ENCODE measurements around the gene DHX38.

Gene DHX38

DNA sequence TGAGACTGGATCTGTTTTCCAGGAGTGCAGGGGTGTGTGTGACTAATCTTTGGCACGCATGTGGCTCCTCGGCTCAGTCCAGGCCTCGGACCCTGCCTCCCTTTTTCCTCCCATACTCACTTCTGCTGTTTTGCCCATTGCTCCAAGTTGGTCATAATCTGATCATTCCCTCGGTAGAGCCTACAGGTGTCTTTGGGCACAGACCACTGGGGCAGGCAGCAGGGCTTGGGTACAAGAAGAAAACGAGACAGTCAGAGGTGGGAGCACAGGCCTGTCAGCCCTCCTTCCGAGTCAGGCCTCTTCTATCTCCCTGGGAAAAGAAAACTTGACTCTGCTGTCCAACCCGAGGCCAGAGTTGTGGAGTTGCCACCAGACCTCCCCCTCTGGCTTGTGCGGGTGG lies 29.8 kb downstream of the DHX38 start:
- H3K4me3 Mint-ChIP-seq = no peak overlapping the region
- no peaks in the 10 kb centered on the region for H3K36me3 Mint-ChIP-seq (ENCODE audit: low read depth)
- H3K27me3 Mint-ChIP-seq (ENCODE audit: low read depth) = no peaks in the 10 kb centered on the region
- no peak overlapping the region for H3K27ac Mint-ChIP-seq
- H3K9me3 Mint-ChIP-seq = no peaks in the 10 kb centered on the region
- H3K4me1 Mint-ChIP-seq (ENCODE audit: low read depth) = peaks cover 3% of the 10 kb centered on the region

DNA sequence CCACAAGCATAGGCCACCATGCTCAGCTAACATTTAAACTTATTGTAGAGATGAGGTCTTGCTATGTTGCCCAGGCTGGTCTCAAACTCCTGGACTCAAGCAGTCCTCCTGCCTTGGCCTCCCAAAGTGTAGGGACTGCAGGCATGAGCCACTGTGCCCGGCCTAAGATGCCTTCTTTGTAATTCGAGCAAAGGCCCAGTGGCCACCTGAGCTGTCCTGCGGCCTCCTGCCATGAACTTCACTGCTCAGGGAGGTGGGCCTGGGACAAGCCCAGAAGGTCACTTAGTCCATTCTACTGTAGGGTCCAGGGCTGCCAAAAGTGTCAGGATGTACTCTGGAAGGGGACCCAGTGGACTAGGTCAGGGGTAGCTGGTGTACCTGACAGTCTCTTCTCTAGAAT lies 30.5 kb downstream of the DHX38 start:
- peaks cover 5% of the 10 kb centered on the region for H3K27me3 Mint-ChIP-seq (ENCODE audit: low read depth)
- H3K9me3 Mint-ChIP-seq = no peaks in the 10 kb centered on the region
- no peak overlapping the region for H3K4me3 Mint-ChIP-seq
- H3K36me3 Mint-ChIP-seq (ENCODE audit: low read depth) = no peaks in the 10 kb centered on the region
- peaks cover 3% of the 10 kb centered on the region for H3K4me1 Mint-ChIP-seq (ENCODE audit: low read depth)
- no peak overlapping the region for H3K27ac Mint-ChIP-seq

DNA sequence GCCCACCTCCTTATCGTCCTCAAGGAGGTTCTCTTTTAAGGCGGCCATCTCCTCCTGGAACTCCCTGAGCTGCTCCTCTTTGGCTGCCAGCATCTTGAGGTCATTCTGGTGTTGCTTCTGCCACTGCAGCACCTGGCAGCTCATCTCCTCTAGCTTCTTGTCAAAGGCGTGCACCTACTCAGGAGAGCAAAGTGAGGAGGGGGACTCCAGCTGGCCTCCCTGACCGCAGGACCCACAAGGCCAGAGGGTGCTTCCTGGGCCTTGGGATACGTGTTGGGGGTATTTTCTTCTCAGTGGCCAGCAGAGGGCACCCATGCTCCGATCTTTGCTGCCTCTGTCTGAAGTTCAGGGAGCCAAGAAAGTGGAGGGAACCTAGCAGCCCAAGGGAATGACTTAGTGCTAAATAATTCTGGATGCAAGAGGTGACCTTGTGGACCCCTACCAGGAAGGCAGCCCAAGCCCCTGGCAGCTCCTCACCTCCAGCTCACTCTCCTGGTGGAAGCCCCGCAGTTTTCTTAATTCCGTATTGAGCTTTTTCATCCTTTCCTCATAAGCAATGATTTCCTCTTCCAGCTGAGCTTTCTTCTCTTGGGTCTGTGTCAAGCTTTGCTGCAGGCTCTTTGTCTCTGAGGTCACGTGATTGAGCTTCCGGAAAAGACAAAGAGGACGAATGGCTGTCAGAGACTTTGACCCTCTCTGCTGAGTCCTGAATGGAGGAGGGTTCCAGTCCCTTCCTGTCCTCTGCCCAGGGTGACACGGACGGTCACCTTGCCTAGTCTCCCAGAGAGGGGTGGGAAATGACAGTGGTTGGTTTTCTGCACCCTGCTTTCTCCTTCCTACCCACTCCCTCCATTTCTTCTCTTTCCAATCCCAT lies 31.4 kb downstream of the DHX38 start:
- Mint-ChIP-seq H3K4me3 (no peak overlapping the region), H3K9me3 (no peaks in the 10 kb centered on the region), H3K4me1 (ENCODE audit: low read depth) (peaks cover 3% of the 10 kb centered on the region), H3K27me3 (ENCODE audit: low read depth) (peaks cover 5% of the 10 kb centered on the region), H3K36me3 (ENCODE audit: low read depth) (no peaks in the 10 kb centered on the region), H3K27ac (no peak overlapping the region)

DNA sequence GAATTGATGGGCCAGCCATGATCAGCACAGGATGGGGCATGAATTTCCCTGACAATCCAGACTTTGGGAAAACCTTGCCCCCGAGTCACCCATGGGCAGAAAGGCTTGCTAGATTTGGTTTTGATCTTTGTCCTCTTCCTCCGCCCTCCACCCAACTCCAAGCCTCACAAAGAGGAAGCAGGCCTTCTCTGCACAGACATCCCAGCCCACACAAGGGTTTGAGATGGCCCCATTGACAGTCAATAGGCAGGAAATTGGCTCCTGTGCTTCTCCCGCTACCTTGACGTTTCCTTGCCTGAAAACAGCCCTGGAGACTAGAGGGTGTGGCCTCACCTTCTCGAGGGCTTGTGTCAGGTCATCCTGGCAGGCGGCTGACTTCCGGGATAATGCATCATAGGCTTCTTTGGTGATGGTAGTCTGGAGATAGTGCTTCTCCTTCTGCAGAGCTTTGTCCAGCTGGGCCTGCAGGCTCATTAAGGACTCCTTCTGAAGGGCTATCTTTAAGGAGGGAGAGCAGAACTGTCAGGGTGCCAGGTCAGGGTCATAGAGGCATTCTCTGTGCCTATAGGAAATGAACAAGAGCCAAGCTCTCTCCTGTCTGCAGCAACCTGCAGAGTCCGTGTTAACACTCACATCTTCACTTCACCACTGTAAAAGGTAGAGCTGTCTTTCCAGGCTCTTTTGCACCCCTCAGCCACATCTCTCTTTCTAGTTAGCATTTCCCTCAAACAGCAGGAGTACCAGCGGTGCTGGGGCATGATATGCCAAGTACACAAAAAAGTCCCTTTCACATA lies 32.2 kb downstream of the DHX38 start:
- Mint-ChIP-seq H3K27me3 (ENCODE audit: low read depth) (peaks cover 5% of the 10 kb centered on the region), H3K27ac (no peak overlapping the region), H3K9me3 (no peaks in the 10 kb centered on the region), H3K4me1 (ENCODE audit: low read depth) (peaks cover 3% of the 10 kb centered on the region), H3K4me3 (no peak overlapping the region), H3K36me3 (ENCODE audit: low read depth) (no peaks in the 10 kb centered on the region)

DNA sequence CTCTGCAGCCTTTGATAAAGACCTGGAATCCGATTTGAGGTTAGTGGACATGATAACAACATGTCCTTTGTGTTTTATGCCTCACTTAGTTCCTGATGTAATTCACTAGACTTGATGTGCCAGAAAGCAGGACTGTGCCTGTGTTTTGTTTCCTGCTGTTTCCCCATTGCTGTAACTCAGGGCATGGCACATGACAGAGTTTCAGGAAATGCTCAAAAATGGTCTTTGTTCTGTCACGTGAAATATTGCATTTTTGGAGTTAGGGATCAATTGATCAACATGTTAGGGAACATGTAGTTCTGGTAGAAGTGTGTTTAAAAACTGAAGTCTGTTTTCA lies 32.8 kb downstream of the DHX38 start:
- Mint-ChIP-seq H3K27ac (no peak overlapping the region), H3K36me3 (ENCODE audit: low read depth) (no peaks in the 10 kb centered on the region), H3K4me3 (no peak overlapping the region), H3K4me1 (ENCODE audit: low read depth) (peaks cover 3% of the 10 kb centered on the region), H3K27me3 (ENCODE audit: low read depth) (peaks cover 5% of the 10 kb centered on the region), H3K9me3 (no peaks in the 10 kb centered on the region)

DNA sequence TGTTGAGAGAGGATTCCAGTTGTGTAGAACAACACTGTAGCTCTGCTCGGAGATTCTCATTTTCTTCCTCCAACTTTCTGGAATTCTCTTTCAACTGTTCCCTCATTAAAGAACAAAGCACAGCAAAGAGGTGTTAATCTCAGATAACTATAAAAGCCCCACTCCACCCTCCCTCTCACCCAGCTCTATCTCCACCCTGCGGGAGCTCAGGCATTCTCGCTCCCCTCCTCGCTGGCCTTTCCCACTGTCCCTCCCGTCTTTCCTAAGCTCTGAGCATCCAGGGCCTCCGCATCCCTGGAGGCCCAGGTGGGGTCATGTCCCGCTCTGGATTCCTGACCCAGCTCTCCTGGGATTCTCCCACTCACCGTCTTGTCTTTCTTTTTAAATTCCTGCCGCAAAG lies 35.1 kb downstream of the DHX38 start:
- H3K36me3 Mint-ChIP-seq (ENCODE audit: low read depth) = no peaks in the 10 kb centered on the region
- no peak overlapping the region for H3K27ac Mint-ChIP-seq
- H3K9me3 Mint-ChIP-seq = no peaks in the 10 kb centered on the region
- H3K4me3 Mint-ChIP-seq = no peak overlapping the region
- H3K4me1 Mint-ChIP-seq (ENCODE audit: low read depth) = peaks cover 3% of the 10 kb centered on the region
- H3K27me3 Mint-ChIP-seq (ENCODE audit: low read depth) = peaks cover 5% of the 10 kb centered on the region

DNA sequence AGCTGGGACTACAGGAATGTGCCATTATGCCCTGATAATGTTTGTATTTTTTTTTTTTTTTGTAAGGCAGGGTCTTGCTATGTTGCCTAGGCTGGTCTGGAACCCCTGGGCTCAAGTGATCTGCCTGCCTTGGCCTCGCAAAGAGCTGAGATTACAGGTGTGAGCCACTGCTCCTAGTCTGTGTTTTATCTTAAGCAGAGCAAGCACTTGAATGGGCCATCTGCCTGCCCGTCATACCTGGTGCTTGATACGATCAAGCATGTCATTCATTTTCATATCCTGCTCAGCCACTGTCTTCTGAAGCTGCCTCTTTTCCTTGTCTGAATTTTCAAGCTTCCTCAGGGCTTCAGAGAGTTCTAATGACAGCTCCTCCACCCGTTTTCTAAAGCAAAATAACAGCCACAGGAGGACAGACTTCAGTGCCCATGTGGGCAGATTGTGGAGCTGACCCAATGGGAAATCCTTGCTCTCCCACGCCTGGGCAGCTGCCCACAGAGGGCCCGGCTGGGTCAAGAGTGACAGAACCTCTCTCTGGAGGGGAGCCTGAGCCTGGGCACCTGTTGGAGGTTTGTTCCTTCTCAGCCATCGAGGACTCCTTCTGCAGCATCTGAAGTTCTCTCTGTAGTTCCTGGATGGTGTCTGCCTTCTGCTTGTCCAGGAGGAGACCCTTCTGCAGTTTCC lies 36.5 kb downstream of the DHX38 start:
- Mint-ChIP-seq H3K9me3 (no peaks in the 10 kb centered on the region), H3K4me3 (no peak overlapping the region), H3K27ac (no peak overlapping the region), H3K36me3 (ENCODE audit: low read depth) (no peaks in the 10 kb centered on the region), H3K27me3 (ENCODE audit: low read depth) (peaks cover 5% of the 10 kb centered on the region), H3K4me1 (ENCODE audit: low read depth) (peaks cover 1% of the 10 kb centered on the region)

DNA sequence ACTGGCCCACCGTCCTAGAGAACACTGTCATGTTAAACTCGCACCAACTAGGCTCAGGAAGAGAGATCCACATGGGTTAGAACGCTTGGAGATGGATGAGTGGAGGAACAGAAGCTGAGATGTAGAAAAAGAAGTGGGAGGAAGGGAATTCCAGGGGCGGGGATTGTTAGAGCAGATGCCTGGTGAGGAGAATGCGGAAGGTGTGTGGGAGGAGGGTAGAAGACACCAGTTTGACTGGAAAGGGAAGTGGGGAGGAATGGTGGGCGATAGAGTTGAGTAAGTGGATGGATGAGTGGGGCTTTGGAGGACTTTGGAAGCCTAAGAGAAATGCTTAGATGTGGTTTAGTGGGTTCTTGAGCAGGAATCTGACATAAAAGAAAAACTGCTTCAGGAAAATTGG lies 37.4 kb downstream of the DHX38 start:
- Mint-ChIP-seq H3K4me1 (ENCODE audit: low read depth) (no peaks in the 10 kb centered on the region), H3K4me3 (no peak overlapping the region), H3K36me3 (ENCODE audit: low read depth) (no peaks in the 10 kb centered on the region), H3K9me3 (no peaks in the 10 kb centered on the region), H3K27ac (no peak overlapping the region), H3K27me3 (ENCODE audit: low read depth) (peaks cover 5% of the 10 kb centered on the region)

DNA sequence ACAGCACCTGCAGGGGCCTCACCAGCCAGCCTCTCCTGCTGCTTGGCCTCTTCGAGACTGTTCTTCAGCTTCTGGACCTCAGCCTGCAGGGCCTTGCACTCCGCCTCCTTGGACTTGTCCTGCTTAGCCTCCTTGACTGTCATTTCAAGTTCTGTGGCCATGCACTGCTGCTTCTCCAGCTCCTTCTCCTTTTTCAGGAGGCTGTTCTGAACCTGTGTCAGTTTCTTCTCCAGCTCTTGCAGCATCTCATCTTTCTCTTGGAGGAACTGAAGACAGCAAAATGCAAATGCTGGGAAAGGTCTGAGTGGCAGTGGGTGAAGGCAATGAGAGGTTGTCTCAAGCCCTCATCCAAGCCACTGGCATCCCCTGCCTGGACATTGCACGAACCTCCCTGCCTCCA lies 39.1 kb downstream of the DHX38 start:
- H3K27ac Mint-ChIP-seq = no peak overlapping the region
- H3K4me3 Mint-ChIP-seq = no peak overlapping the region
- peaks cover 5% of the 10 kb centered on the region for H3K27me3 Mint-ChIP-seq (ENCODE audit: low read depth)
- H3K9me3 Mint-ChIP-seq = no peaks in the 10 kb centered on the region
- no peaks in the 10 kb centered on the region for H3K36me3 Mint-ChIP-seq (ENCODE audit: low read depth)
- H3K4me1 Mint-ChIP-seq (ENCODE audit: low read depth) = no peaks in the 10 kb centered on the region

DNA sequence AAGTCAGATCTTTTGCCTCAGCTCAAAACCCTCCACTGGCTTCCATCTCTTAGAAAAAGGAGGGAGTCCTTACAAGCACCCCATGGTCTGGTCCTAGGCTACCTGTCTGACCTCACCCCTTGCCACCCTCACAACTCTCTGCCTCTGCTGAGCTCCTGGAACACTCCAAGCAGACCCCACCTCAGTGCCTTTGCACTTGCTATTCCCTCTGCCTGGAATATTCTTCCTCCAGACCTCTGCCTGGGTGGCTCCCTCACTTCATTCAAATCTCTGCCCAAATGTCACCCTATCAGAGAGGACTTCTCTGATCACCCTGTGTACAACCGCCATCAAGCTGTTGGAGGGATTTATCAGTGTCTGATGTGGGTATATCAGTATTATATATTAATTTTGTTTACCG lies 40.9 kb downstream of the DHX38 start:
- H3K4me1 Mint-ChIP-seq (ENCODE audit: low read depth) = no peaks in the 10 kb centered on the region
- no peaks in the 10 kb centered on the region for H3K9me3 Mint-ChIP-seq
- H3K27me3 Mint-ChIP-seq (ENCODE audit: low read depth) = no peaks in the 10 kb centered on the region
- no peak overlapping the region for H3K27ac Mint-ChIP-seq
- H3K36me3 Mint-ChIP-seq (ENCODE audit: low read depth) = no peaks in the 10 kb centered on the region
- H3K4me3 Mint-ChIP-seq = no peak overlapping the region

DNA sequence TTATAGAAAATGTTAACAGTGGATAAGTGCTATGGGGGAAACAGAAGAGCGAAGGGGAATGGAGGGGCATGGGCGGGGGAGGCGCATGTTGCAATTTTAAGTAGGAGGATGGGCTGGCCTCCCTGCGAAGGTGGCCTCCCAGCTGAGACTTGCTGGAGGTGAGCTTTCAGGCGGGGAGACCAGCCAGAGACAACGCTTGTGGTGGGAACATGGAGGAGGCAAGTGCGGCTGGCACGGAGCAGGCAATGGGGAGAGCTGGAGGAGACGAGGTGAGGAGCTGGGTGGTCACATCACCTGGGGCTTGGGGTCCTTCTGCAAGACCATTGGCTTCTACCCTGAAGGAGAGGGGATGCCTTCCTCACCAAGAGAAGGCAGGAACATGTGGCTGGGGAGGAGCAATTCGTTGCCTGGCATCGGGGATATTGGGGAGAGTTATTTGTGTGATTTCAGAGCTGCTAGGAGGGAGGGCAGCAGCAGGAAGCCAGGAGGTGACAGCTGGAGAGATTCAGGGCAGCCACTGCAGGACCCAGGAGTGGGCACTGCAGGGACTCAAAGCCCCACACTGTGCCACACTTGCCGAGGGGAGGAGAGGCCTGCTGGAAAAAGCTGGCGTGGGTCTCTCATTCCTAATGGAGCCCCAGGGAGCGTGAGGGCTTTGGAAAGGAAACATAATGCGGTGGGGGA lies 43.9 kb downstream of the DHX38 start:
- Mint-ChIP-seq H3K27ac (no peak overlapping the region), H3K27me3 (ENCODE audit: low read depth) (no peaks in the 10 kb centered on the region), H3K9me3 (no peaks in the 10 kb centered on the region), H3K4me3 (no peak overlapping the region), H3K4me1 (ENCODE audit: low read depth) (no peaks in the 10 kb centered on the region), H3K36me3 (ENCODE audit: low read depth) (no peaks in the 10 kb centered on the region)

DNA sequence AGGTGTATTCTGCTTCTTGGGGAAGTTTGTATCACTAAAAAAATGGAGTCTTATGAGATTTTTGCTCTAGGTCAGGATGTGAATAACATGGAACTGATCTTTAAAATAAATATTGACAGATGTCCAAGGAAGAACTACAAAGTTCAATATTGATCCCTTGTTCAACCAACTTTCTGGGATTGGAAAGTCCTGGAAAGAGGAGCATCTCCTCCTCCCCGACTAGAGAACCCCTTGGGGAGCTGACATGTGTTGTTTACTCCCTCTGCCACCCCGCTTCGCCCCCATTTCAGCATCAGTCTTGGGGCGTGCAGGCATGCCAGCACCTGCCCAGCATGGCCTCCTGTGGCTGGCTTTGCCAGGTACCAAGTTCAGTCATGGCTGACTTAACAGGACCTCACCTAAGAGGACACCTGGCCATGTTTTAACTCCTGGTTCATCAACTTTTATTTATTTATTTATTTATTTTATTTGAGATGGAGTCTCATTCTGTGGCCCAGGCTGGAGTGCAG lies 44.5 kb downstream of the DHX38 start:
- Mint-ChIP-seq H3K27me3 (ENCODE audit: low read depth) (no peaks in the 10 kb centered on the region), H3K4me1 (ENCODE audit: low read depth) (no peaks in the 10 kb centered on the region), H3K4me3 (no peak overlapping the region), H3K36me3 (ENCODE audit: low read depth) (no peaks in the 10 kb centered on the region), H3K9me3 (no peaks in the 10 kb centered on the region), H3K27ac (no peak overlapping the region)

DNA sequence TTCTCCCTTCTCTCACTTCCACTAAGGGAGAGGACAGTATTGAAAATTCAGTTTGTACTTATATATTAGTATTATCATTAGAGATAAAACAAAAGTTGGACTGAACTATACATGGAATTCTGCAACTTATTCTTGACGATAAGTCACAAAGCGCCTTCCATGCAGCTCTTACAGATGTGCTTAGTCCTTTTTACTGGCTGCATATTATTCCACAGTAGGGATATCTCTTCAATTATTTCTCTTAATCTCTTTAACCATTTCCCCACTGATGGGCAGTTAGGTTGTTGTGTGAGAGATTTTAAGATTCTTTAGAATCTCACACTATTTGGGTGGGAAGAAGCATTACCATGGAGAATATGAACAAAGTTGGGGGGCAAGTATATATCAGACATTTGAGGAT lies 46.3 kb downstream of the DHX38 start:
- Mint-ChIP-seq H3K36me3 (ENCODE audit: low read depth) (no peaks in the 10 kb centered on the region), H3K27ac (no peak overlapping the region), H3K4me3 (no peak overlapping the region), H3K9me3 (no peaks in the 10 kb centered on the region), H3K4me1 (ENCODE audit: low read depth) (no peaks in the 10 kb centered on the region), H3K27me3 (ENCODE audit: low read depth) (peaks cover 2% of the 10 kb centered on the region)

DNA sequence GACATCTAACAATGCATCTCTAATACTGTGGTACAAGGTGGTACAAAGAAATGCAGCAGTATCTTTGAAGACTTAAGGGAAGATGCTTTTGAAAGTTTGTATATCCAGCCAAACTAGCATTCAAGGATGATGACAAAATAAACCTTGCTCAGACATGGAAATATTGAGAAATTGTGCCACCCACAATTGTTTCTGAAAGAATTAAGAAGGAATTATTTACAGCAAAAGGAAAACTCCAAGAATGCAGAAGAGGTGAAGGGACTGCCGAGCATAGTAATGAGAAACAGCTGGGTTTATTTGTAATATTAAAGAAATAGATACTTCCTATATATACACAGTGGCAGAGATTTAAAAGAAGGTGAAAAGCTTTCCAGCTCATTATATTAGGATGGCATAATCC lies 48.8 kb downstream of the DHX38 start:
- Mint-ChIP-seq H3K27ac (no peak overlapping the region), H3K4me3 (no peak overlapping the region), H3K9me3 (no peaks in the 10 kb centered on the region), H3K36me3 (ENCODE audit: low read depth) (no peaks in the 10 kb centered on the region), H3K4me1 (ENCODE audit: low read depth) (no peaks in the 10 kb centered on the region), H3K27me3 (ENCODE audit: low read depth) (peaks cover 6% of the 10 kb centered on the region)
